Measurements from ENCODE around the gene ADAMTS18. TPM values are rescaled to one million over a fixed set of nuclear protein-coding genes. Genes with fewer than 3 reads are reported as not detected.

Gene ADAMTS18
- total and polyA plus RNA-seq, 8 donors, result 0.55 to 7.0 TPM; not detected in 6

GRCh38 chr16:77424871-77425604 lies 9.8 kb downstream of the ADAMTS18 start:
- H3K4me1 ChIP-seq, result no peaks in the 10 kb centered on the region
- intact Hi-C loops (cut with DNase I; ENCODE audit: low total_unique reads), result no loop called here
- DNase-seq, result no peak
- H3K4me3 ChIP-seq, result no peak overlapping the region
- no peaks in the 10 kb centered on the region for H3K36me3 ChIP-seq
- WGBS, 5 donors, result 75 to 87% (median 82%) methylated on average over 10 of the region's 10 CpGs
- peaks cover 0 to 6% (median 2%) of the 10 kb centered on the region in 4 donors for H3K9me3 ChIP-seq
- TF ChIP-seq, protein P1, sequence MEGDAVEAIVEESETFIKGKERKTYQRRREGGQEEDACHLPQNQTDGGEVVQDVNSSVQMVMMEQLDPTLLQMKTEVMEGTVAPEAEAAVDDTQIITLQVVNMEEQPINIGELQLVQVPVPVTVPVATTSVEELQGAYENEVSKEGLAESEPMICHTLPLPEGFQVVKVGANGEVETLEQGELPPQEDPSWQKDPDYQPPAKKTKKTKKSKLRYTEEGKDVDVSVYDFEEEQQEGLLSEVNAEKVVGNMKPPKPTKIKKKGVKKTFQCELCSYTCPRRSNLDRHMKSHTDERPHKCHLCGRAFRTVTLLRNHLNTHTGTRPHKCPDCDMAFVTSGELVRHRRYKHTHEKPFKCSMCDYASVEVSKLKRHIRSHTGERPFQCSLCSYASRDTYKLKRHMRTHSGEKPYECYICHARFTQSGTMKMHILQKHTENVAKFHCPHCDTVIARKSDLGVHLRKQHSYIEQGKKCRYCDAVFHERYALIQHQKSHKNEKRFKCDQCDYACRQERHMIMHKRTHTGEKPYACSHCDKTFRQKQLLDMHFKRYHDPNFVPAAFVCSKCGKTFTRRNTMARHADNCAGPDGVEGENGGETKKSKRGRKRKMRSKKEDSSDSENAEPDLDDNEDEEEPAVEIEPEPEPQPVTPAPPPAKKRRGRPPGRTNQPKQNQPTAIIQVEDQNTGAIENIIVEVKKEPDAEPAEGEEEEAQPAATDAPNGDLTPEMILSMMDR (IDR thresholded peaks at IDR 0.05), result no peak
- TF ChIP-seq EP300 (IDR thresholded peaks at IDR 0.05) (no peak), POLR2A (IDR thresholded peaks at IDR 0.05) (no peak), POLR2AphosphoS5 (IDR thresholded peaks at IDR 0.05) (no peak)
- H3K27me3 ChIP-seq, result peaks cover 0 to 5% (median 0%) of the 10 kb centered on the region in 3 donors
- no peak overlapping the region for H3K27ac ChIP-seq

DNA sequence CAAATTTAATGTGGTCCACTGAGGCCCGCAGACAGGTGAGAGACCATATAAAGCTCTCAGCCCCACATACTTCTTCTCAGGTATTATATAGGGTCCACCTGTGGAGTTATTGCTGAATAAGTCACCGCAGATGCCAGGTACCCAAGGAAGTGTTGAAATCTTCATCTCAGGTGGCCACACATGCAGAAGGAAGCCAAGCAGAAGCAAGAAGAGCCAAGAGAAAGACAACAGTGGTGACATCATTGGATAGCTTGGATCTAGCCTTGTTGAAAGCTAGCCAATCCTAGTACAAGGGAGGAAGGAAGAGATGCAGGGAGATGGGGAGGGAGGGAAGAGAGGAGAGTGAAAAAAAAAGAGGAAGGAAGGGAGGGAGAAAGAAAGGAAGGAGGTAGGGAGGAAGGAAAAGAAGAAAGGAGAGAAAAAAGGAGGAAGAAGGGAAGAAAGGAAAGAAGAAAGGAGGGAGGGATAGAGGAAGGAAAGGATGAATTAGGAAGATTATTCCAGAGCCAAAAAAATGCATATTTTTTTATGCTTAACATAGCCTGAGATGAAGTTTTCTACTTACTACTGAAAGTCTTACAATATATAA lies 12.5 kb downstream of the ADAMTS18 start:
- no peaks in the 10 kb centered on the region for H3K4me1 ChIP-seq
- TF ChIP-seq EP300 (IDR thresholded peaks at IDR 0.05) (no peak), POLR2A (IDR thresholded peaks at IDR 0.05) (no peak), POLR2AphosphoS5 (IDR thresholded peaks at IDR 0.05) (no peak)
- TF ChIP-seq, protein P1 (IDR thresholded peaks at IDR 0.05), result no peak
- intact Hi-C loops (cut with DNase I; ENCODE audit: low total_unique reads), result no loop called here
- no peak for DNase-seq
- H3K27me3 ChIP-seq, result no peaks in the 10 kb centered on the region
- WGBS, 5 donors, result 92 to 97% (median 93%) methylated on average over 2 of the region's 2 CpGs
- H3K4me3 ChIP-seq, result no peak overlapping the region
- no peaks in the 10 kb centered on the region for H3K36me3 ChIP-seq
- H3K9me3 ChIP-seq, result no peaks in the 10 kb centered on the region
- no peak overlapping the region for H3K27ac ChIP-seq

DNA sequence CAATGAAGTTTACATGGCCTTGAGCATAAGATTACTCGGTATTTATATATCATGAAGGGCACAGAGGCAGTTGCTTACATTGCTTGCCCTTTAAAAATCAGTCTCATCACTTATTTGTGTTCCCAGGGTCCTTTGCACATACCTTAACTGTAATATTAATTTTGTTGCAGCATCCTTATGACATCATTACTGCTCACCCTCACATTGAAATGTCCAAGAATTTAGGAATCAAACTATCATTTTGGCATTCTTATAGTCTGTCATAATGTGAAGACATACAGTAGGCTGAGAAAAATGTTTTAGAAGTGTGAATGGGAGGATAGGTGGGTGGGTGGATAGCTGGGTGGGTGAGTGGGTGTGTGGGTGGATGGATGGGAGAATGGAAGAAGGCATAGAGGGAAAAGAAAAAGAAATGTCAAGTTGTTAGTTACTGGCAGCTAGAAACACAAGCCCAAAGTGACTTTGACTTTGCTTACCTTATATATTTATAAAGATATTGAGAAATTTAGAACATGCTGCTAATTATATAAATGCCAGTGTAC lies 17.8 kb downstream of the ADAMTS18 start:
- no peak for TF ChIP-seq POLR2AphosphoS5 (IDR thresholded peaks at IDR 0.05)
- TF ChIP-seq POLR2A (IDR thresholded peaks at IDR 0.05), result no peak
- no peak for TF ChIP-seq EP300 (IDR thresholded peaks at IDR 0.05)
- TF ChIP-seq, protein P1 (IDR thresholded peaks at IDR 0.05), result no peak
- WGBS, 5 donors, result 64 to 86% (median 84%) methylated on average over 1 of the region's 1 CpG
- intact Hi-C loops (cut with DNase I; ENCODE audit: low total_unique reads), result no loop called here

GRCh38 chr16:77414752-77415231 lies 20.0 kb downstream of the ADAMTS18 start:
- Histone ChIP-seq H3K27me3 (no peaks in the 10 kb centered on the region), H3K4me1 (no peaks in the 10 kb centered on the region), H3K36me3 (no peaks in the 10 kb centered on the region), H3K4me3 (no peak overlapping the region), H3K27ac (no peak overlapping the region), H3K9me3 (no peaks in the 10 kb centered on the region)
- no peak for DNase-seq
- intact Hi-C loops (cut with DNase I; ENCODE audit: low total_unique reads), result no loop called here
- TF ChIP-seq POLR2AphosphoS5 (IDR thresholded peaks at IDR 0.05) (no peak), POLR2A (IDR thresholded peaks at IDR 0.05) (no peak), EP300 (IDR thresholded peaks at IDR 0.05) (no peak)
- TF ChIP-seq, protein P1 (IDR thresholded peaks at IDR 0.05), result no peak
- 88 to 96% (median 96%) methylated on average over 2 of the region's 2 CpGs for WGBS, 5 donors

More for the DNA sequence above, 17.8 kb downstream of the ADAMTS18 start:
- H3K4me3 ChIP-seq, result no peak overlapping the region
- no peaks in the 10 kb centered on the region for H3K36me3 ChIP-seq
- H3K9me3 ChIP-seq, result no peaks in the 10 kb centered on the region
- DNase-seq, result no peak
- H3K27ac ChIP-seq, result no peak overlapping the region
- H3K27me3 ChIP-seq, result no peaks in the 10 kb centered on the region
- no peaks in the 10 kb centered on the region for H3K4me1 ChIP-seq

Measured in stomach (tissue), 9 donors.